Measurements from ENCODE around the gene CLTB. TPM values are rescaled to one million over a fixed set of nuclear protein-coding genes. Genes with fewer than 3 reads are reported as not detected.
A peak's percentile ranks its signal among the peaks of the same experiment; 100 is the strongest.

The CLTB gene
- total RNA-seq, 1 experiment from 2014 or later: 354 TPM

DNA sequence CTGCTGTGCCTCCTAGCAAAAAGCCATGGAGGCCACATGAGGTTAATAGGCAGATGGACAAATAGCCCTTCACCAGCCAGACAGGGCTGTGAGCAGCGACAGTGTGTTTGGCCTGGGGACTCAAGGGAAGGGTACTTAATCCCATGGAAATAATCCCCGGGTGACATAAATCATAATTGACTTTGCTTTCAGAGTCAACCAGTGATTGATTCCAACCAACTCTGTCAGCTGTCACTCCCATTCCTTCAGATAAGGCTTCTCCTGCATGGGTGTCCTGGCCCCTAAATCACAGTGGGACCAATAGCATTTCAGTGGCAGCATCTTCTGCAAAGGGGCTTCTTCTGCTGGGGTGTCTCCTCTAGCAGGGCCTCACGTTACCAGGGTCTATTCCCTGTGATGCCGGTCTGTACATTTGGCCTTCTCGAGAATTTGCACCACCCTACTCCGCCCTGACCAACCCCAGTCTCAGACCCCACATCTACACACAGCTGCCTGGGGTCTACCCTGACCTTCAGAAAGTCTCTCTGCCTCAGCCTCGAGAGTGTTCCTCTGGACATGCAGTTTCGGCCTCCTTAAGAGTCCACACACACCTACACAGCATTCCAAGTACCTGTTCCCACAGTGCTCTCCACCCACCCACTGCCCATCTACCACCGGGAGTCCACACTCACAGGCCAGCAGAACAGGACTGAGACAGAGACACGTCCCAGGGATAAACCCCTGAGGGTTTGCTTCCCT lies 3.7 kb downstream of the CLTB start:
- H3K36me3 ChIP-seq (ENCODE audit: low read depth, low read length): peaks cover 6% of the 10 kb centered on the region; the same call in 1 of the 2 replicates
- H3K4me1 ChIP-seq (ENCODE audit: insufficient read depth, low read length): peaks cover 59% of the 10 kb centered on the region
- no peaks in the 10 kb centered on the region for H3K27me3 ChIP-seq (ENCODE audit: low read length)
- H3F3A ChIP-seq (ENCODE audit: low read length, unreplicated experiment): no peaks in the 10 kb centered on the region
- 0 out of 2 replicates have a peak overlapping the region, but pooled peaks have one; percentile 15 for H3K4me2 ChIP-seq (ENCODE audit: low read length)
- DNase-seq (no peak), ATAC-seq (no peak)
- no peaks in the 10 kb centered on the region for H3K9me2 ChIP-seq (replicated peaks; ENCODE audit: low read length)
- ChIA-PET POLR2A (ENCODE audit: unreplicated experiment) (no interaction called here), CTCF (no interaction called here)
- intact Hi-C loops (cut with micrococcal nuclease): no loop called here
- H3K9ac ChIP-seq (ENCODE audit: low read length): no peak overlapping the region
- BruUV-seq (replicated peaks): no TSS peak
- H4K20me1 ChIP-seq (ENCODE audit: low read length): peaks cover 16% of the 10 kb centered on the region; the same call in 1 of the 2 replicates
- H3K4me3 ChIP-seq (ENCODE audit: low read length): no peak overlapping the region
- peaks cover 61% of the 10 kb centered on the region for H3K79me2 ChIP-seq (ENCODE audit: low read length)
- H3K9me3 ChIP-seq (ENCODE audit: low read length): no peaks in the 10 kb centered on the region
- H3K27ac ChIP-seq (ENCODE audit: low read length): no peak overlapping the region
- H2AFZ ChIP-seq (ENCODE audit: low read length): no peak overlapping the region
- TF ChIP-seq EZH2 (IDR thresholded peaks at IDR 0.05; ENCODE audit: low read length, unreplicated experiment) (no peak), EZH2phosphoT487 (IDR thresholded peaks at IDR 0.05; ENCODE audit: borderline replicate concordance, low read length) (no peak)
- TF ChIP-seq, protein P1, sequence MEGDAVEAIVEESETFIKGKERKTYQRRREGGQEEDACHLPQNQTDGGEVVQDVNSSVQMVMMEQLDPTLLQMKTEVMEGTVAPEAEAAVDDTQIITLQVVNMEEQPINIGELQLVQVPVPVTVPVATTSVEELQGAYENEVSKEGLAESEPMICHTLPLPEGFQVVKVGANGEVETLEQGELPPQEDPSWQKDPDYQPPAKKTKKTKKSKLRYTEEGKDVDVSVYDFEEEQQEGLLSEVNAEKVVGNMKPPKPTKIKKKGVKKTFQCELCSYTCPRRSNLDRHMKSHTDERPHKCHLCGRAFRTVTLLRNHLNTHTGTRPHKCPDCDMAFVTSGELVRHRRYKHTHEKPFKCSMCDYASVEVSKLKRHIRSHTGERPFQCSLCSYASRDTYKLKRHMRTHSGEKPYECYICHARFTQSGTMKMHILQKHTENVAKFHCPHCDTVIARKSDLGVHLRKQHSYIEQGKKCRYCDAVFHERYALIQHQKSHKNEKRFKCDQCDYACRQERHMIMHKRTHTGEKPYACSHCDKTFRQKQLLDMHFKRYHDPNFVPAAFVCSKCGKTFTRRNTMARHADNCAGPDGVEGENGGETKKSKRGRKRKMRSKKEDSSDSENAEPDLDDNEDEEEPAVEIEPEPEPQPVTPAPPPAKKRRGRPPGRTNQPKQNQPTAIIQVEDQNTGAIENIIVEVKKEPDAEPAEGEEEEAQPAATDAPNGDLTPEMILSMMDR (conservative IDR thresholded peaks at IDR 0.05; ENCODE audit: low read depth, low read length): no peak

DNA sequence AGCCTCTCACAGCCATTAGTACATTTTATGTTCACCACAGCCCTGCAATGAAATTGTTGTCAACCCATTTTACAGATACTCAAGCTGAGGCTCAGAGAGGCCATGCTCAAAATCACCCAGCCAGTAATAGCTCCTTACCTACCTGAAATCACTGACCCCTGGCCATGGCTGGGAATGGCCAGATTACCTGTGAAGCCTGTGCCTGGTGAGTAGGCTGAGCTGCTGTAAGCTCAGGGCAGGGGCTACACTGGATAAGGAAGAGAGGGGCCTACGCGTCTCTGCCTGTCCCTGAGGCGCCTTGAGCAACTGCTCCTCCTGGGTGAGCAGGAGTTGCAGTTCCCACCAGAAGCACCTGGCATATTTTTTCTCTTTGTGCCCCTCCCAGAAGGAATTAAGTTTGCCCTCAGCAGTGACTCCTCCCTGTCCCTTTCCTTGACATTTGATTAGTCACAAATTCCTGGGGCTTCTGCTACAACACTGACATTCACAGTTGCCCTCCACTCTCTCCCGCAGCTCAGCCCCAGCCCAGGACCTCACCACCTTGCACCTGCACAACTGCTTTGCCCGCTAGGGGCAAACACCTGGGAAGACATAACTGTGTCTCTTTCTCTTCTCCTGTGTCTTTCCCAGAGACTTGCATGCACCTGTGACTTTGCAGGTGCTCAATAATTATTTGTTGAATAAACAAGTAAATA lies 5.7 kb downstream of the CLTB start:
- peaks cover 9% of the 10 kb centered on the region; the same call in 1 of the 2 replicates for H3K36me3 ChIP-seq (ENCODE audit: low read depth, low read length)
- ATAC-seq (peak; percentile 35), DNase-seq (peak; percentile 78)
- H3K9me3 ChIP-seq (ENCODE audit: low read length): no peaks in the 10 kb centered on the region
- ChIA-PET POLR2A (ENCODE audit: unreplicated experiment) (no interaction called here), CTCF (interaction anchor here (0.7 kb wide), 1 partner anchor 423 kb away, joined by 5 read pairs; no protein-coding TSS in a partner anchor)
- peaks cover 58% of the 10 kb centered on the region for H3K4me1 ChIP-seq (ENCODE audit: insufficient read depth, low read length)
- peaks cover 55% of the 10 kb centered on the region for H3K79me2 ChIP-seq (ENCODE audit: low read length)
- H3K9ac ChIP-seq (ENCODE audit: low read length): no peak overlapping the region
- H3K27ac ChIP-seq (ENCODE audit: low read length): peak overlapping the region; percentile 35
- no peaks in the 10 kb centered on the region for H3K9me2 ChIP-seq (replicated peaks; ENCODE audit: low read length)
- peaks cover 16% of the 10 kb centered on the region; the same call in 1 of the 2 replicates for H4K20me1 ChIP-seq (ENCODE audit: low read length)
- BruUV-seq (replicated peaks): no TSS peak
- H3K27me3 ChIP-seq (ENCODE audit: low read length): no peaks in the 10 kb centered on the region
- H3K4me2 ChIP-seq (ENCODE audit: low read length): peak overlapping the region; percentile 64
- H2AFZ ChIP-seq (ENCODE audit: low read length): no peak overlapping the region
- H3F3A ChIP-seq (ENCODE audit: low read length, unreplicated experiment): no peaks in the 10 kb centered on the region
- peak overlapping the region; percentile 12; the same call in 1 of the 2 replicates for H3K4me3 ChIP-seq (ENCODE audit: low read length)
- intact Hi-C loops (cut with micrococcal nuclease): loop anchor here (2.0 kb wide), 1 partner anchor 168 kb away; no protein-coding TSS in a partner anchor
- TF ChIP-seq EZH2 (IDR thresholded peaks at IDR 0.05; ENCODE audit: low read length, unreplicated experiment): no peak
- TF ChIP-seq, protein P1 (conservative IDR thresholded peaks at IDR 0.05; ENCODE audit: low read depth, low read length): peak; percentile 56
